ENCODE data around the gene NAALADL1. TPM values are rescaled to one million over a fixed set of nuclear protein-coding genes. Genes with fewer than 3 reads are reported as not detected.

NAALADL1 gene
- total RNA-seq, 1 donor from 2014 or later, result 4.3 TPM

DNA sequence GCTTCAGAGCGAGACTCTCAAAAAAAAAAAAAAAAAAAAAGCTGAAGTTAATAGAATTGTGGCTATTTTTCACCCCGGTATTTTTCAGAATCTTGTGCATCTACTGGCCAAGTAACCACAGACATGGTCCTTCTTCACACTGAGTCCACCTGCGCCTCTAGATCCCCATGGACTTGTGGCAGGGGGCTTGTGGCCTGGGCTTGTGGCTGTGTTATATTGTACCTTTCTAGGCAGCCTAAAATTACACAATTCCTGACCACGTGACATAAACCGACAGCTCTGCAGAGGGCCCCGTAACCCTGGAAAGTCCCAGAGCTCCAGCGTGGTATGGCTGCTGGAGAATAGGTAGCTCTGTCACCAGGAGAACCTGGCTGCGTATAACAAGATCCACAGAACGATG is 10.9 kb upstream of the NAALADL1 start:
- Mint-ChIP-seq H3K4me3 (ENCODE audit: low read depth) (no peak overlapping the region), H3K27me3 (no peaks in the 10 kb centered on the region), H3K36me3 (ENCODE audit: insufficient read depth) (no peaks in the 10 kb centered on the region), H3K27ac (no peak overlapping the region), H3K9me3 (ENCODE audit: low read depth) (no peaks in the 10 kb centered on the region), H3K4me1 (ENCODE audit: low read depth) (no peaks in the 10 kb centered on the region)
- no peak for DNase-seq (ENCODE audit: low spot score, unreplicated experiment)
- TF ChIP-seq CTCF (IDR thresholded peaks at IDR 0.05; ENCODE audit: unreplicated experiment), result no peak

- Mint-ChIP-seq H3K4me1 (ENCODE audit: low read depth) (no peaks in the 10 kb centered on the region), H3K27ac (no peak overlapping the region), H3K36me3 (ENCODE audit: insufficient read depth) (no peaks in the 10 kb centered on the region), H3K4me3 (ENCODE audit: low read depth) (no peak overlapping the region), H3K9me3 (ENCODE audit: low read depth) (no peaks in the 10 kb centered on the region), H3K27me3 (no peaks in the 10 kb centered on the region)
- no peak for TF ChIP-seq CTCF (IDR thresholded peaks at IDR 0.05; ENCODE audit: unreplicated experiment)
- DNase-seq (ENCODE audit: low spot score, unreplicated experiment), result no peak
Measured at GRCh38 chr11:65067446-65067845, 9.1 kb upstream of the NAALADL1 start.

DNA sequence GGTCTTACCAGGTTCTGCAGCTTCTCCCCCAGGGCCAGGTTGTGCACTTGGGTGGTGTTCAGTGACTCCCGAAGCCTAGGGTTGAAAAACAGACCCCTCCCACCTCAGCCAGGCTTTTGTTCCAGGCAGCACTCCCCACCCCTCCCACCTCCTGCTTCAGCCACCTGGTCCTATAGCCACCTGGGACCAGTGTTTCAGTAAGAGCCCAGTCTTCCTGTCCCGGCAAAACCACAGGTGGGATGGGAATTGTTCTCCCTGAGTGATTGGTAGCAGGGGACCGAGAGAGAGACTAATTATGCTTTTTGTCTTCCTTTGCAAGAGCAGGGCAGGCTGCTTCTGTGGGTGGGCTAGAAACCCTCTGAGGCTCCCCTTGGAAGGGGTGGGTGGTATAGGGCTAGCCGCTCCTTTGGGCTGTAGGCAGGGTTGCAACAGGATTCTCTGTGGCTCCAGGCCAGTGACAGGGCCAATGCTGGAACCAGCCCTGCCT is 8.5 kb upstream of the NAALADL1 start:
- H3K36me3 Mint-ChIP-seq (ENCODE audit: insufficient read depth), result no peaks in the 10 kb centered on the region
- no peak overlapping the region for H3K27ac Mint-ChIP-seq
- TF ChIP-seq CTCF (IDR thresholded peaks at IDR 0.05; ENCODE audit: unreplicated experiment), result no peak
- no peak overlapping the region for H3K4me3 Mint-ChIP-seq (ENCODE audit: low read depth)
- DNase-seq (ENCODE audit: low spot score, unreplicated experiment), result no peak
- H3K27me3 Mint-ChIP-seq, result no peaks in the 10 kb centered on the region
- no peaks in the 10 kb centered on the region for H3K4me1 Mint-ChIP-seq (ENCODE audit: low read depth)
- H3K9me3 Mint-ChIP-seq (ENCODE audit: low read depth), result no peaks in the 10 kb centered on the region

DNA sequence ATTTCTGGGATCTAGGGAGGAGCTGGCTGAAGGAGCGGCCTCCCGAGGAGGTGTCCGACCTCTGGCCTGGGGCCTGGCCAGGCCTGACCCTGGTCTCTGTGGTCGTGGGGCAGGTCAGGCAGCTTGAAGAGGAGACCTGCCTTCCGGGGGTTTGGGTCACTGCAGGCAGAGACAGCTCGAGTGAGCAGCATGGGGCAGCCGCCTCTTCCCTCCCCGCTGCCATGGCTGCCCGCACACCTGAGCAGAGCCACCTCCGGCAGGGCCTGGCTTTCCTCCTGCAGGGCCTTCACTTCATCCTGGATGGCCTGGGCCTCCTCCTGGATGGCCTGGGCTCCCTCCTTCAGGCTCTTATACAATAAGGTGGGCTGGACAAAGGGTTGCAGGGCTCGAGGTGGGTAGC is 8.0 kb upstream of the NAALADL1 start:
- H3K9me3 Mint-ChIP-seq (ENCODE audit: low read depth), result no peaks in the 10 kb centered on the region
- no peaks in the 10 kb centered on the region for H3K27me3 Mint-ChIP-seq
- H3K36me3 Mint-ChIP-seq (ENCODE audit: insufficient read depth), result no peaks in the 10 kb centered on the region
- no peak overlapping the region for H3K27ac Mint-ChIP-seq
- H3K4me1 Mint-ChIP-seq (ENCODE audit: low read depth), result no peaks in the 10 kb centered on the region
- H3K4me3 Mint-ChIP-seq (ENCODE audit: low read depth), result no peak overlapping the region
- no peak for DNase-seq (ENCODE audit: low spot score, unreplicated experiment)
- no peak for TF ChIP-seq CTCF (IDR thresholded peaks at IDR 0.05; ENCODE audit: unreplicated experiment)

DNA sequence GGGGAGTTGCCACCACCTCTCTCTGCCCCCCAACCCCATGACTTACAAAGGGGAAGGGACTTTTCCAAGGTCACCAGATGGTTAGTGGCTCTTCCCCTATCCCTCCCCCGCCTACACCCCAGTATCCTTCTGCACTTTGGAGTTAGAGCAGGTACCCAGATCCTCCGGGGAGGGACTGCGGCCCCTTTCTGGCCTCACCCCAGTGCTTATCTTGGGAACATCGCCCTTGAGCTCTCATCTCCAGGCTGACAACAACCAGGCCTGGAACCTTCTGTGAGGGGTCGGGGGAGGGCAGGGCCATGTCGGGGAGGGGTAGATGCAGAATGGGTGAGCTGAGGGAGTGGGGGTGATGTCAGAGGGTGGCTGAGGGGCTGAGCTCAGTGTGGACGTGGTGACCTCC is 7.5 kb upstream of the NAALADL1 start:
- Mint-ChIP-seq H3K27ac (no peak overlapping the region), H3K36me3 (ENCODE audit: insufficient read depth) (no peaks in the 10 kb centered on the region), H3K4me3 (ENCODE audit: low read depth) (no peak overlapping the region), H3K27me3 (no peaks in the 10 kb centered on the region), H3K9me3 (ENCODE audit: low read depth) (no peaks in the 10 kb centered on the region), H3K4me1 (ENCODE audit: low read depth) (no peaks in the 10 kb centered on the region)
- no peak for TF ChIP-seq CTCF (IDR thresholded peaks at IDR 0.05; ENCODE audit: unreplicated experiment)
- no peak for DNase-seq (ENCODE audit: low spot score, unreplicated experiment)

Data from progenitor cell of endocrine pancreas (in vitro differentiated cells).